Amniotic stem cell (primary cell): ENCODE measurements around the gene SOWAHC.
A peak's percentile ranks its signal among the peaks of the same experiment; 100 is the strongest.
"Not testable (repeated sequence)": the region's sequence is repeated elsewhere in the genome, so short reads cannot be mapped to it uniquely, and the experiment has no call there.

Experiments
- DNase-seq: peaks from one replicate; lab custom pipeline; 2025; lab: John Stamatoyannopoulos, UW

SOWAHC gene

GRCh38 chr2:109613922-109614714 is at the start of gene SOWAHC, which contains the start of gene SEPTIN10:
SOWAHC (plus strand) TSS chr2:109614364; CDS start chr2:109614490, 126 bp downstream.
SEPTIN10 (minus strand) TSS chr2:109613966; CDS start chr2:109613827, 139 bp downstream.
- DNase-seq: peak; percentile 96

DNA sequence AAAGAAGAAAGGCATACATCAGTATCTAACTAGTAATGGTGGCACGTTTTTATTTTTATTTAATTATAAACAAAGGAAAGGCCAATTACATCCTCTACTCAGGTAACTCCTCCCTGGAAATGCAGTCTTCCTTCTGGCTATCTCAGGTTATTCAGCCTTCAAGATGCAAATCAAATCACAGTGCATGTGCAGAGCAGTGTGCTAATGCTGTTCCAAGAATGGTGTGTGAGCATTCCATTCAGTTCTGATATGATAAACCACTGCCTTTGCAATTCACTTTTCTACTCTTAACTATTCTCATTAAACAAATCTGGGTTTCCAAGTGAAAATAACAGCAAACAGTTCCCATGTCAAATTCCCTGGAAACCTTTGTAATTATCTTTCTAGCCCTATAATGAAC is 38.8 kb upstream of the SOWAHC start:
- DNase-seq: no peak

GRCh38 chr2:109577630-109578029 is 36.5 kb upstream of the SOWAHC start:
- not testable (repeated sequence) for DNase-seq

DNA sequence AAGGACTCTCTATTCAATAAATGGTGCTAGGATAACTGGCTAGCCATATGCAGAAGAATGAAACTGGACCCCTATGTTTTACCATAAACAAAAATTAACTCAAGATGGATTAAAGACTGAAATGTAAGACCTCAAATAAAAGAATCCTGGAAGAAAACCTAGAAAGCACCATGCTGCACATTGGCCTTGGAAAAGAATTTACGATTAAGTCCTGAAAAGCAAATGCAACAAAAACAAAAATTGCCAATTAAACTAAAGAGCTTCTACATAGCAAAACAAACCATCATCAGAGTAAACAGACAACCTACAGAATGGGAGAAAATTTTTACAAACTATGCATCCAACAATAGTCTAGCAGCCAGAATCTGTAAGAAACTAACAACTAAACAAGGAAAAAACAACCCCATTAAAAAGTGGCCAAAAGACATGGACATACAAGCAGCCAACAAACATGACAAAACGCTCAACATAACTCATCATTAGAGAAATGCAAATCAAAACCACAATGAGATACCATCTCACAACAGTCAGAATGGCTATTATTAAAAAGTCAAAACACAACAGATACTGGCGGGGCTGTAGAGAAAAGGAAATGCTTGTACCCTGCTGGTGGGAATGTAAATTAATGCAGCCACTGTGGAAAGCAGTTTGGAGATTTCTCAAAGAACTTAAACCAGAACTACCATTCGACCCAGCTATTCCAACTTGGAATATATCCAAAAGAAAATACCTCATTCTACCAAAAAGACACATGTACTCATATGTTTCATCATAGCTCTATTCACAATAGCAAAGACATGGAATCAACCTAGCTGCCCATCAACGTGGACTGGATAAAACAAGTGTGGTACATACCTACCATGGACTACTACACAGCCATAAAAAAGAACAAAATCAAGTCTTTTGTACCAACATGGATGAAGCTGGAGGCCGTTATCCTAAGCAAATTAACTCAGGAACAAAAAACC is 31.0 kb upstream of the SOWAHC start:
- no peak for DNase-seq

GRCh38 chr2:109586687-109587086 is 27.5 kb upstream of the SOWAHC start:
- no peak for DNase-seq

- no peak for DNase-seq
Measured at GRCh38 chr2:109591206-109591605, 23.0 kb upstream of the SOWAHC start.

DNA sequence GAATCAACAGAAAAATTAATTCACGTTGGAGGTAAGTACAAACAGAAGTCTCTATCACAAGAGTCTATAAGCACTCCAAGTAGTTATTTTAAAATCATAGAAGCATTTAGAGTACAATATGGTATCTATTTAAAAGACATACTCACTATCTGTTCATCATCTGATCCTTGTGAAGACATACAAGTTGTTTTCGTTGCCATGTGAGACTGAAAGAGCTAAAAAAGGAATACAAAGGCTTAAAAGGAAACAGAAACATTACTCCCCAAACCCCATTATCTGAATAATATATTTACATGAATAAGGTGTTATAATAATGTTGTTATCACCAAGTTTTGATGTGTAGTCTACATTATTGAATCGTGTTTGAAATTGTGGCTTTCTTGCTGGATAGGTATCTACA is 21.3 kb upstream of the SOWAHC start:
- DNase-seq: no peak

DNA sequence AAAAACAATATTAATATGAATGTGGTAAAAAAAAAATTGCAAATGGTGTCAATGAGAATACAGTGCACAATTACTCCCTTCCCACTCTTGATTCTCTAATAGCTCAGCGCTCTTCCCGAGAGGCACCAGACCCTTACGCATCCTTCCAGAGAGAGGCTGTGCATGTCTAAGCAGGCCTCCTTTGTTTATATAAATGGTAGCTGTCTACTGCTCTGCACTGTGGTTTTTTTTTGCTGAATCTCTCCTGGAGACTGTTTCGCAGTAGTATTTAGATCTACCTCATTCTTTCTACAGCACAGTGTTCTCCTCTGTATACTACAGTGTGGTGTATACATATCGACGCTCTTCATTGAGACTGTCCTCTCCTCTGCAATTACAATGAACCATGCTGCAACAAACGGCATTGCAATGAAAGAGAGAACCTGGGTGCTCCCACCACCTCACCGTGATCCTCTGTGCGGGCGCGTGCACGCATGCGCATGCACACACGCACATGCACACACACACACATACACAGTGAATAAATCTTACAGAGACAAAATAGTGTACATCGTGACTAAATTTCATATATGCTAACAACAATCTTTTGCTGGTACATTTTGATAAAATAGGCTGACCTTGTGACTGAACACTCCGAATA is 19.8 kb upstream of the SOWAHC start:
- DNase-seq: no peak

GRCh38 chr2:109595644-109596043 is 18.5 kb upstream of the SOWAHC start:
- no peak for DNase-seq

DNA sequence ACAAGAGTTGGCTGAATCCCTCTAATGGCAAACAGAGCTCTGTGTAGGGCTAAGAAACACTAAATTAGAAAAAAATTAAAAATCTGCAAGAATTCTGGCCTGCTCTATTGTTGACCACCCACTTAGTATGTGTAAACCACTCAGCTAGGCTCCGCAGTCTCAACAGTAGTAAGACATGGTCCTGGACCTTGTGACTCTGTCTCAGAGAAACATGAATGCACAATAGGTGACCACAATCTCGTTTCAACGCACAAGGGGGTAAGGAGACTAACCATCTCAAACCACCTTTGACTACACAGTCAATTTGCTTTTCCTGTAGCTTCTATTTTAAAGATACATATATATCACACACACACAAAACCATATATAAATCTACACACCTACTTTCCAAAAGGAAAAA is 16.9 kb upstream of the SOWAHC start:
- no peak for DNase-seq

GRCh38 chr2:109601783-109602182 is 12.4 kb upstream of the SOWAHC start:
- no peak for DNase-seq

DNA sequence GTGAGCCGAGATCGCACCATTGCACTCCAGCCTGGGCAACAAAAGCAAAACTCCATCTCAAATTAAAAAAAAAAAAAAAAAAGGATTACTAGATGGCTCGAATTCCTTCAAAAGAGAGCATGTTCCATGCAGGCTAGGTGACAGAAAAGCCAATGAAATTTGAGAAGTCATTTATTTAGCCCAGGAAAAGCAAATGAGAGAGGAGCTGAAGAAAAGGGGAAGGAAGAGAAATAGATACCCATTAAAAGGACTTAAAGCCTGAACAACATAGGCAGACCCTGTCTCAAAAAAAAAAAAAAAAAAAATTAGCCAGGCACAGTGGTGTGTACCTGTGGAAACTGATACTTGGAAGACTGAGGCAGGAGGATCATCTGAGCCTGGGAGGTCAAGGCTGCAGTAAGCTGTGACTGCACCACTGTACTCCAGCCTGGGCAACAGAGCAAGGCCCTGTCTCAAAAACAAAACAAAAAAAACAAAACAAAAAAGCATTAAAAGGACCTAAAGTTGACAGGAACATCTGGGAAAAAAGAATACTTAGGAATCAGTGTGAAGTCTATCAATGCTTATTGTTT is 11.5 kb upstream of the SOWAHC start:
- no peak for DNase-seq

DNA sequence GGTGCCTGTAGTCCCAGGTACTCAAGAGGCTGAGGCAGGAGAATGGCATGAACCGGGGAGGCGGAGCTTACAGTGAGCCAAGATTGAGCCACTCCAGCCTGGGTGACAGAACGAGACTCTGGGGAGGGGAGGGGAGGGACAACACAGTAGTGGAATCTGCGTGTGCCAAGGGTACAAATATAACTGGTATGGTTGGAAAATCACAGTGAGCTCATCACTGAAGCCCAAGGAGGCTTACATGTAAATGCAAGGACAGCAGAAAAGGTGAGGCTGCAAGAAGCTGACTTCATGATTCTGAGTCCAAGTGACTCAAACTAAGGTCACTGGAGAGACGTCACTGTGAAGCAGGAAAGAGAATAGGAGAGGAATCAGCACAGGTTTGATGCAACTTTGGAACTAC is 9.6 kb upstream of the SOWAHC start:
- DNase-seq: no peak

- DNase-seq: no peak
Measured at GRCh38 chr2:109607766-109608165, 6.4 kb upstream of the SOWAHC start.

DNA sequence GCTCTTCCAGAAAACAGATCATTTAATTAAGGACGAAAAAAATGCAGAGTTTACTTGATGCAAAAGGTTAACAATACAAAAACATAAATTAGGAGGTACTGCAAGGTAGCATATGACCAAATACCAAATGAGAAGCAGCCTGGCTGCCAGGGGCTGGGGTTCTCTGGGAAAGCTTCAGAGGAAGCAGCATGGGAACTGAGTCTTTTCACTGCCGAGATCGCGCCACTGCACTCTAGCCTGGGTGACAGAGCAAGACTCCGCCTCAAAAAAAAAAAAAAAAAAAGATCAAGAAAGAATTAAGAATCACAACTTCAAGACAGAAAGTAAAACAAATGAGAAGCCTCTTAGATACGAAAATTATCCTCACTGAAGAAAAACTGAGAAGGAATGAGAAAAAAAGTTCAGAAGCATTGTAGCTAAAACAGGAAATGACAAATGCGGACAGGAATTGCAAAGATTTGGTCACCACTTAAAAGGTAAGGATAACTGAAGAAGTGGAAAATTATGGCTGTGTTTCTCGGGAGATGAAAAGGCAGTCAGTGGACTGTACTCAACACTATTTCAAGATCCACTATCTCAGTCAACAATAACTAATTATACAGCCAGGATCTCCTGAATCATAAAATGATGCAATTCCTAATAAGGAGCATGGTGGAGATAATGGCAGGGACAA is 4.7 kb upstream of the SOWAHC start:
- no peak for DNase-seq

- peak; percentile 52 for DNase-seq
Measured at GRCh38 chr2:109611467-109612095, 2.6 kb upstream of the SOWAHC start.

GRCh38 chr2:109613081-109613921 is 863 bp upstream of the SOWAHC start:
- no peak for DNase-seq

- DNase-seq: no peak
Measured at GRCh38 chr2:109614715-109615636, 812 bp downstream of the SOWAHC start.

DNA sequence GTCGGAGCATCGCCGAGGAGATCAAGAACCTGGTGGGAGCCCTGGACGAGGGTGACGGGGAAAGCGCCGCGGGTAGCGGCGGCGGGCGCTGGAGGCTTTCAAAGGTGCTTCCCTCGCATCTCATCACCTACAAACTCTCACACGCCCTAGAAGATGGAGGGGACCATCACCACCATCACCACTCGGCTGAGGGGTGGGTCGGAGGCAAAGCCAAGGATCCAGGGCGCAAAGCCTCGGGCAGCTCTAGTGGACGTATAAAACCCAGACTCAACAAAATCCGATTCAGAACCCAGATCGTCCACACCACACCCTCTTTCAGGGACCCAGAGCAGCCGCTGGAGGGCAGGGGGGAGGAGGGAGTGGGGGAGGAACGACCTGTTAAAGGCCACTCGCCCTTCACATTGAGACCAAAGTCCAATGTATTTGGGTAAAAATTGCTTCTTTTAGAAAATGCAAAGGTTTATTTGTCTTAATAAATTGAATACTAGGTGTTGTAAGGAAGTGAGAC is 1.5 kb downstream of the SOWAHC start:
- DNase-seq: no peak
